Rectal smooth muscle tissue (tissue), 1 donor: ENCODE results near the gene SPOP.
"Not testable (repeated sequence)": the region's sequence is repeated elsewhere in the genome, so short reads cannot be mapped to it uniquely, and the experiment has no call there.

ENCODE experiments used
- H3K27ac ChIP-seq: one replicate; pipeline ENCODE4 v1.7.0; 2013; ENCODE audit warnings: low read depth, low read length, inconsistent platforms
- H3K27me3 ChIP-seq: one replicate; pipeline ENCODE4 v1.7.0; 2013; ENCODE audit warnings: low read length; ENCODE audit not compliant: control insufficient read depth, insufficient read depth
- H3K36me3 ChIP-seq: one replicate; pipeline ENCODE4 v1.7.0; 2013; ENCODE audit warnings: low read length; ENCODE audit not compliant: control insufficient read depth, insufficient read depth
- H3K4me1 ChIP-seq: one replicate; pipeline ENCODE4 v1.7.0; 2013; ENCODE audit warnings: low read length; ENCODE audit not compliant: control insufficient read depth, insufficient read depth
- H3K4me3 ChIP-seq: one replicate; pipeline ENCODE4 v1.7.0; 2013; ENCODE audit warnings: low read length
- H3K9ac ChIP-seq: one replicate; pipeline ENCODE4 v1.7.0; 2013; ENCODE audit warnings: low read length

The SPOP gene

DNA sequence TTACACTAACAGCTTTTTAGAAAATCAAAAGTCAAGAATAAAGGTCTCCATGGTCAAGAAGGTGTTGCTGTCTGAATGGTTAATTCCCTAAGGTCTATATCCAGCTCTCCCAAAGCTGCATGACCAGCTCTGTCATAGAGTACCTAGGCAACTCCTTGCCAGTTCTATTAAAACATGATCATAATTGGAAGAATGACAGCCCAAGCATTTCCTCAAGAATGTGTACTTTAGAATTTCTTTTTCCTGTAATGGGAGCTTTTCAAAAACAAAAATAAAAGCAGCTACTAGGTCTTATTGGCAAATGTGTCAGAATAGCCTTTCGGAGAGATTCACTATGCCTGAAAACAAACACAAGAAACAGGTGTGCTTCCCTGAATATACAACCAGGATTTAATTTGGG lies 7.9 kb downstream of the SPOP start:
- H3K4me3 ChIP-seq, result no peak overlapping the region
- H3K9ac ChIP-seq, result no peak overlapping the region
- no peaks in the 10 kb centered on the region for H3K27me3 ChIP-seq
- peaks cover 16% of the 10 kb centered on the region for H3K4me1 ChIP-seq
- H3K27ac ChIP-seq, result peak overlapping the region; percentile 70
- H3K36me3 ChIP-seq, result no peaks in the 10 kb centered on the region

DNA sequence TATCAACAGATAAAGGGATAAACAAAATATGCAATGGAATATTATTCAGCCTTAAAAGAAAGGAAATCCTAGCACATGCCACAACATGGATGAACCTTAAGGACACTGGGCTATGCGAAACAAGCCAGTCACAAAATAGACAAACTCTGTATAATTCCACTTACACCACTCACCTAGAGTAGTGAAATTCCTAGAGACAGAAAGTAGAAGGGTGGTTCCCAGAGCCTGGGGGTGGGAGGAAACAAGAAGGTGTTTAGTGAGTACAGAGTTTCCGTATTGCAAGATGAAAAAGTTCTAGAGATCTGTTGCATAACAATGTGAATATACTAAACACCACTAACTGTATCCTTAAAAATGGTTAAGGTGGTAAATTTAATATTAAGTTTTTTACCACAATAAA lies 10.0 kb downstream of the SPOP start:
- no peak overlapping the region for H3K27ac ChIP-seq
- no peaks in the 10 kb centered on the region for H3K27me3 ChIP-seq
- H3K9ac ChIP-seq, result no peak overlapping the region
- H3K36me3 ChIP-seq, result no peaks in the 10 kb centered on the region
- H3K4me1 ChIP-seq, result peaks cover 19% of the 10 kb centered on the region
- H3K4me3 ChIP-seq, result no peak overlapping the region

DNA sequence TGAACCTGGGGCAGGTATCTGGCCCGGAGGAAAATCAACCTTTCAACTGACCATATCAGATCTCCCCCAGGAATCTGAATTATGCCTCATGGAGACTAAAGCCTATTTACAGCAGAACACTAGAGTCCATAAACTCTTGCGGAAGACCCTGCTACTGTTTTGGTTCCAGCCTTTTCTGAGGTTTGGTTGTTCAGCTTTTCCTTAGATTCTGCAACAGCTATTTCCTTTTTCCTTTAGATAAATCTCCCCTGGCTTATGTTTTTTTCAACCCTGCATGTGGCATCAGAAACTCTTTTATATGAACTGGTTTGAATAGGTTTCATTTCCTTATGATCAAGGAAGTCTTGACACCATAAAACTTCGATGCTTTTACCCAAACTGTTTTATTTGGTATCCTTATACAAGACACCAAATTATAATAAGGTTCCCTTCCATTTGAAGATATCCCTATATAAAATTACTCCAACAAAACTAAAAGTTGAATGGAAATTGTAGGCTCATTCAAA lies 13.1 kb downstream of the SPOP start:
- no peaks in the 10 kb centered on the region for H3K36me3 ChIP-seq
- no peak overlapping the region for H3K9ac ChIP-seq
- H3K4me3 ChIP-seq, result no peak overlapping the region
- H3K27me3 ChIP-seq, result no peaks in the 10 kb centered on the region
- H3K4me1 ChIP-seq, result peaks cover 5% of the 10 kb centered on the region
- no peak overlapping the region for H3K27ac ChIP-seq

DNA sequence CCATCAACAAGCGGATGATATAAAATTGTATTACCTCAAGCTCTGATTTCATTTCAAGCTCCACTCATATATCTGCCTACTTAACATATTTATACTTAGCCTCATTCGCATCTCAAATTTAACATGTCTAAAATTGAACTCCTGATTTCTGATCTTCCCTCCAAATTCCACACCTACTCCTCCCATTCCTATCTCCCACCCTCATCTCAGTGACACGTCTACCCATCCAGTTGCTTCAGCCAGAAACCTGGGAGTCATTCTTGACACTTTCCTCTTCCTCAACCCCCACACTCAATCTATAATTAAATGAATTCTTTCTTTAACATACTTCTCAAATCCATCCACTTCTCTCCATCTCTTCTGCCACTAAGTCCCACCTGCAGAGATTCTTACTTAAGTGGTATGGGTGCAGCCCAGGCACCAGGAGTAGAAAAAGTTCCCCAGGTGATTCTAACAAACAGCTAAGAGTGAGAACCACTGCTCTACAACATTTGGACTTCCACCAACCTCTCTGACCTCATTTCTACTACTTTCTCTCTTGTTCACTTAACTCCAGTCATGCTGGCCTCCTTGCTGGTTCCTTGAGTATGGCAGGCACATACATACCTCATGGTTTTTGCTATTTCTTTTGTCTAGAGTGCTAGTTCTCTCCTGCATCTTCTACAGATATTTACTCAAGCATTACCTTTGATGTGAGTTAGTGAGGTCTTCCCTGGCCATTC lies 18.1 kb downstream of the SPOP start:
- Histone ChIP-seq H3K27ac (no peak overlapping the region), H3K4me3 (no peak overlapping the region), H3K27me3 (no peaks in the 10 kb centered on the region), H3K9ac (no peak overlapping the region), H3K36me3 (no peaks in the 10 kb centered on the region), H3K4me1 (peaks cover 5% of the 10 kb centered on the region)

- Histone ChIP-seq H3K4me3 (no peak overlapping the region), H3K9ac (no peak overlapping the region), H3K27me3 (no peaks in the 10 kb centered on the region), H3K4me1 (peaks cover 5% of the 10 kb centered on the region), H3K27ac (no peak overlapping the region), H3K36me3 (no peaks in the 10 kb centered on the region)
Observed at GRCh38 chr17:49656247-49656646, 21.6 kb downstream of the SPOP start.

- H3K4me3 ChIP-seq, result peak overlapping the region; percentile 21
- no peak overlapping the region for H3K9ac ChIP-seq
- peak overlapping the region; percentile 97 for H3K27ac ChIP-seq
- H3K36me3 ChIP-seq, result no peaks in the 10 kb centered on the region
- H3K27me3 ChIP-seq, result no peaks in the 10 kb centered on the region
- H3K4me1 ChIP-seq, result peaks cover 7% of the 10 kb centered on the region
Observed at GRCh38 chr17:49647256-49647585, 30.7 kb downstream of the SPOP start.

GRCh38 chr17:49646391-49647255 lies 31.3 kb downstream of the SPOP start:
- peak overlapping the region; percentile 52 for H3K4me3 ChIP-seq
- H3K27me3 ChIP-seq, result no peaks in the 10 kb centered on the region
- peak overlapping the region; percentile 97 for H3K27ac ChIP-seq
- H3K4me1 ChIP-seq, result peaks cover 7% of the 10 kb centered on the region
- H3K9ac ChIP-seq, result no peak overlapping the region
- no peaks in the 10 kb centered on the region for H3K36me3 ChIP-seq

- H3K9ac ChIP-seq, H3K27me3 ChIP-seq, H3K4me1 ChIP-seq, H3K36me3 ChIP-seq: not testable (repeated sequence)
- peak overlapping the region; percentile 97 for H3K27ac ChIP-seq
- H3K4me3 ChIP-seq, result peak overlapping the region; percentile 52
Observed at GRCh38 chr17:49646056-49646390, 31.9 kb downstream of the SPOP start.

DNA sequence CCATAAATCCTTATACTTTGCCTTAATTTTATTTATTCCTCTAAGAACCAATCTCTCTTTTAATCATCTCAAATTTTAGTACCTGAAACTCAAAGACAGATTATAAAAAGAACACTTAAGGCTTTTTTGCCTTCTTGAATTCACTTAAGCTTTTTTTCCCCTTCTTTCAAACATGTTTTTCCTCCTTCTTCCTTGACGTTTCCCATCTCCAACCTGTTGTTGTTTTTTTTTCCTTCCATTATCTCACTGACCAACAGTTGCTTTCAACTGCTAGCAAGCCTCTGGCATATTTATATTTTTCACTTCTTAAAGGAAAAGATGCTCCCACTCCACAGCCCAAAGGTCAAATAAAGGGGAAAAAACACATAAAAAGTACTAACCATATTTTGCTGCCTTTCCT lies 32.2 kb downstream of the SPOP start:
- H3K9ac ChIP-seq, result no peak overlapping the region
- H3K27ac ChIP-seq, result peak overlapping the region; percentile 97
- H3K4me1 ChIP-seq, result peaks cover 8% of the 10 kb centered on the region
- no peaks in the 10 kb centered on the region for H3K27me3 ChIP-seq
- H3K4me3 ChIP-seq, result peak overlapping the region; percentile 52
- H3K36me3 ChIP-seq, result no peaks in the 10 kb centered on the region

DNA sequence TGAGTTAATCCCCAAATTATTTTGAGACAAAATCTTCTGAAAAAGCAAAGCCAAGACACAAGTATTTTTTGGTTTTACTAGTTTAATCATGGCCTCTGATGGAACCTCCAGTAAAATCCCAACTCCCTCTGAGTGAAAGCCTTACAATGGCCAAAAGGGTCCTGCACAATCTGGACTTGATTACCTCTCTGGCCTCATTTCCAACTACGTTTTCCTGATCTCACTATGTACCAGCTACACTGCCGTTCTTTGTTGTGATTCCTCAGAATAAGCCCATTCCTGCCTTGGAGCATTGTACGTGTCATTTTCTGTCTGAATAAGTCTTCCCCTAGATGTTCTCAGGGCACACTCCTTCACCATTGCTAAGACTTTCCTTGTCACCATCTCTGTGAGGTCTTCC lies 37.3 kb downstream of the SPOP start:
- no peaks in the 10 kb centered on the region for H3K27me3 ChIP-seq
- peak overlapping the region; percentile 73 for H3K27ac ChIP-seq
- no peaks in the 10 kb centered on the region for H3K36me3 ChIP-seq
- no peak overlapping the region for H3K9ac ChIP-seq
- H3K4me1 ChIP-seq, result peaks cover 16% of the 10 kb centered on the region
- H3K4me3 ChIP-seq, result no peak overlapping the region

GRCh38 chr17:49638818-49639217 lies 39.1 kb downstream of the SPOP start:
- Histone ChIP-seq H3K4me1 (peaks cover 28% of the 10 kb centered on the region), H3K9ac (no peak overlapping the region), H3K27ac (peak overlapping the region; percentile 43), H3K27me3 (no peaks in the 10 kb centered on the region), H3K4me3 (no peak overlapping the region), H3K36me3 (no peaks in the 10 kb centered on the region)

- no peak overlapping the region for H3K27ac ChIP-seq
- H3K4me1 ChIP-seq, result peaks cover 37% of the 10 kb centered on the region
Observed at GRCh38 chr17:49637739-49638138, 40.2 kb downstream of the SPOP start.

DNA sequence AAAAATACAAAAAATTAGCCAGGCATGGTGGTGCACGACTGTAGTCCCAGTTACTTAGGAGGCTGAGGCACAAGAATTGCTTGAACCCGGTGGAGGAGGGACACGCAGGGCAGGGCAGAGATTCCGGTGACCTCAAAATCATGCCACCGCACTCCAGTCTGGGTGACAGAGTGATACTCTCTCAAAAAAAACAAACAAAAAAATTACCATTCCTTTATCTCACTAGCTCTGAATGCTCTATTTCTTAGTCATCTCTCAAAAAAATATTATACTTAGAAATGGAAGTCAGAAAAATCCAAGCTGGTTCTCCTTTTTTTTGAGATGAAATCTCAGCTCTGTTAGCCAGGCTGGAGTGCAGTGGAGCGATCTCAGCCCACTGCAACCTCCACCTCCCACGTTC lies 40.8 kb downstream of the SPOP start:
- Histone ChIP-seq H3K9ac (no peak overlapping the region), H3K27ac (no peak overlapping the region), H3K27me3 (no peaks in the 10 kb centered on the region), H3K4me1 (peaks cover 38% of the 10 kb centered on the region), H3K4me3 (no peak overlapping the region), H3K36me3 (no peaks in the 10 kb centered on the region)

More at GRCh38 chr17:49637739-49638138, 40.2 kb downstream of the SPOP start:
- no peak overlapping the region for H3K9ac ChIP-seq
- H3K4me3 ChIP-seq, result no peak overlapping the region
- H3K27me3 ChIP-seq, result no peaks in the 10 kb centered on the region
- H3K36me3 ChIP-seq, result no peaks in the 10 kb centered on the region
